GM23338 (cell line): ENCODE measurements around the gene LYST. TPM values are rescaled to one million over a fixed set of nuclear protein-coding genes. Genes with fewer than 3 reads are reported as not detected.

Experiments used
- ATAC-seq: fragments of 200-7000 bp; cut with Tn5 transposase; 3 replicates; pipeline ENCODE4 v1.9.1; 2020
- DNase-seq: peaks from one replicate; pipeline ENCODE4 v3.0.0-alpha.2; 2015; ENCODE audit warnings: low spot score
- H2AFZ ChIP-seq: fragments of 200-600 bp; sonication (generic); 2 replicates; pipeline ENCODE4 v1.8.0; 2016; ENCODE audit warnings: antibody characterized with exemption, mild to moderate bottlenecking, moderate library complexity
- H3F3A ChIP-seq: fragments of 200-600 bp; sonication (generic); replicated peaks from 2 replicates; pipeline ENCODE4 v1.8.0; 2017; ENCODE audit warnings: antibody characterized with exemption, mixed run types, low read depth
- H3K27ac ChIP-seq: fragments of 200-600 bp; sonication (generic); 2 replicates; pipeline ENCODE4 v1.6.1; 2016; ENCODE audit warnings: low read depth
- H3K27me3 ChIP-seq: fragments of 200-600 bp; sonication (generic); 2 replicates; pipeline ENCODE4 v1.8.0; 2016; ENCODE audit warnings: mild to moderate bottlenecking, mixed run types, moderate library complexity; ENCODE audit not compliant: insufficient read depth
- H3K36me3 ChIP-seq: fragments of 200-600 bp; sonication (generic); 2 replicates; pipeline ENCODE4 v1.8.0; 2016; ENCODE audit warnings: mild to moderate bottlenecking; ENCODE audit not compliant: insufficient read depth
- H3K4me1 ChIP-seq: fragments of 200-600 bp; sonication (generic); 2 replicates; pipeline ENCODE4 v1.8.0; 2016; ENCODE audit warnings: mild to moderate bottlenecking, moderate library complexity; ENCODE audit not compliant: insufficient read depth
- H3K4me2 ChIP-seq: fragments of 200-600 bp; sonication (generic); 2 replicates; pipeline ENCODE4 v1.7.1; 2017; ENCODE audit warnings: mixed run types
- H3K4me3 ChIP-seq: fragments of 200-600 bp; sonication (generic); 2 replicates; pipeline ENCODE4 v1.6.1; 2016; ENCODE audit warnings: mixed run types
- H3K79me2 ChIP-seq: fragments of 200-600 bp; sonication (generic); replicated peaks from 2 replicates; pipeline ENCODE4 v1.8.0; 2017; ENCODE audit warnings: mild to moderate bottlenecking; ENCODE audit not compliant: insufficient read depth
- H3K9me2 ChIP-seq: fragments of 200-600 bp; sonication (generic); 2 replicates; pipeline ENCODE4 v1.8.0; 2017; ENCODE audit not compliant: insufficient read depth
- H4K20me1 ChIP-seq: fragments of 200-600 bp; sonication (generic); replicated peaks from 2 replicates; pipeline ENCODE4 v1.8.0; 2017; ENCODE audit warnings: mild to moderate bottlenecking; ENCODE audit not compliant: insufficient read depth
- H3K27ac Mint-ChIP-seq: 2 replicates; pipeline ENCODE4 v1.8.0; 2020; ENCODE audit warnings: inconsistent platforms, mild to moderate bottlenecking, moderate library complexity, mixed read lengths
- H3K27me3 Mint-ChIP-seq: 3 replicates; pipeline ENCODE4 v1.8.0; 2022; ENCODE audit warnings: low read depth, mild to moderate bottlenecking, moderate library complexity, mixed read lengths, inconsistent platforms; ENCODE audit not compliant: insufficient read depth, poor library complexity
- H3K36me3 Mint-ChIP-seq: 3 replicates; pipeline ENCODE4 v1.8.0; 2021; ENCODE audit warnings: low read depth, mild to moderate bottlenecking, inconsistent platforms, moderate library complexity, mixed read lengths
- H3K4me1 Mint-ChIP-seq: 3 replicates; pipeline ENCODE4 v1.8.0; 2020; ENCODE audit warnings: mild to moderate bottlenecking, inconsistent platforms, mixed read lengths
- H3K4me3 Mint-ChIP-seq: 3 replicates; pipeline ENCODE4 v1.8.0; 2021; ENCODE audit warnings: moderate library complexity, mild to moderate bottlenecking, inconsistent platforms, mixed read lengths
- H3K9me3 Mint-ChIP-seq: 3 replicates; pipeline ENCODE4 v1.8.0; 2020; ENCODE audit warnings: moderate library complexity, mild to moderate bottlenecking, inconsistent platforms, mixed read lengths
- CREB1 ChIP-seq: fragments of 250-450 bp; sonication (Bioruptor Pico); IDR thresholded peaks from 2 replicates; pipeline ENCODE4 v1.5.0; 2020; ENCODE audit warnings: low read depth, mild to moderate bottlenecking, moderate library complexity
- EZH2 ChIP-seq: fragments of 200-600 bp; sonication (generic); IDR thresholded peaks from one replicate; pipeline ENCODE4 v1.8.0; 2017; ENCODE audit warnings: antibody characterized with exemption, mild to moderate bottlenecking, low read depth; ENCODE audit not compliant: unreplicated experiment
- EZH2phosphoT487 ChIP-seq: fragments of 200-600 bp; sonication (generic); IDR thresholded peaks from one replicate; pipeline ENCODE4 v1.8.1; 2018; ENCODE audit warnings: antibody characterized with exemption; ENCODE audit not compliant: unreplicated experiment
- JUNB ChIP-seq: IDR thresholded peaks from one replicate; pipeline ENCODE4 v1.6.1; 2016; ENCODE audit warnings: antibody characterized with exemption; ENCODE audit not compliant: unreplicated experiment
- POLR2AphosphoS5 ChIP-seq: IDR thresholded peaks from 2 replicates; pipeline ENCODE4 v1.6.1; 2016; ENCODE audit warnings: antibody characterized with exemption, low read depth
- STAT1 ChIP-seq: IDR thresholded peaks from one replicate; pipeline ENCODE4 v1.6.1; 2016; ENCODE audit warnings: antibody characterized with exemption; ENCODE audit not compliant: unreplicated experiment
- ZNF331 ChIP-seq: fragments of 250-450 bp; sonication (Bioruptor Pico); IDR thresholded peaks from 2 replicates; pipeline ENCODE4 v1.5.0; 2020; ENCODE audit warnings: low read depth, mild to moderate bottlenecking, moderate library complexity
- polyA plus RNA-seq: library from polyadenylated mRNA; unstranded; fragments of >200 nt; fragmentation: Nextera tagmentation; extraction: Ambion mirVana; gene quantifications from 2 replicates; pipeline ENCODE4 v1.2.1, GENCODE V29; 2016
- total RNA-seq: library from RNA; depleted of rRNA; stranded (reverse); fragments of >200 nt; shearing (Covaris generic); gene quantifications from 2 replicates; pipeline ENCODE4 v1.2.3, GENCODE V29; 2014
- TF ChIP-seq, protein P1 (sequence below): fragments of 250-450 bp; sonication (Bioruptor Pico); IDR thresholded peaks from 2 replicates; pipeline ENCODE4 v1.5.0; 2020; ENCODE audit warnings: mild to moderate bottlenecking, moderate library complexity
- TF ChIP-seq, protein P2 (sequence below): IDR thresholded peaks from one replicate; pipeline ENCODE4 v1.6.1; 2018; ENCODE audit warnings: antibody characterized with exemption; ENCODE audit not compliant: unreplicated experiment
- TF ChIP-seq, protein P3 (sequence below): IDR thresholded peaks from 2 replicates; pipeline ENCODE4 v1.6.1; 2016; ENCODE audit warnings: antibody characterized with exemption

LYST gene
- total and polyA plus RNA-seq, 2 experiments from 2014 or later, result 0.21 to 1.0 TPM

DNA sequence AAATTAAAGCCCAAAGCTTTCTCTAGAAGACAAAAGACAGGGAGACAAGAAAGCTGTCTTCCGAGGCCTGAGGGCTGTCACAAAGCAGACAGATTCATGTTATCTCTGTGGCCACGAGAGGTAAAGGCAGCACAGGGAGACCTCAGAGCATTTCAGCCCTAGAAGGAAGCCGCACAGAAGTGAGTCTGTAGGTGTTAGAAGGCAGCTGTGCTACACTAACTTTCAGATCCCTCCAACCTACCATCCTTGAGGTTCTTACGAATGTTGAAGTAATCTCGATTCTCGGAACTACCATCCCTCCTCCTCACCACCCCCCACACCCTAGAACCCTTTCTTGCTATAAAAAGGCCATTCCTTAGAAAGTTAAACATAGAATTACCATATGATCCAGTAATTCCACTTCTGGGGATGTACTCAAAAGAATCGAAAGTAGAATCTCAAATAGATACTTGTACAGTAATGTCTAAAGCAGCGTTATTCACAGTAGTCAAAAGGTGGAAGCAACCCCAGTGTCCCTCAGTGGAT, 21.5 kb upstream of the LYST start:
- Histone ChIP-seq H3K4me1 (no peaks in the 10 kb centered on the region), H3K4me2 (no peak overlapping the region), H3K4me3 (no peak overlapping the region), H3K9me2 (no peaks in the 10 kb centered on the region), H3K36me3 (no peaks in the 10 kb centered on the region), H4K20me1 (no peaks in the 10 kb centered on the region), H3K79me2 (no peaks in the 10 kb centered on the region), H2AFZ (no peak overlapping the region), H3F3A (no peaks in the 10 kb centered on the region), H3K27me3 (no peaks in the 10 kb centered on the region), H3K27ac (no peak overlapping the region)
- H3K9me3 Mint-ChIP-seq, result no peaks in the 10 kb centered on the region
- TF ChIP-seq, protein P1, sequence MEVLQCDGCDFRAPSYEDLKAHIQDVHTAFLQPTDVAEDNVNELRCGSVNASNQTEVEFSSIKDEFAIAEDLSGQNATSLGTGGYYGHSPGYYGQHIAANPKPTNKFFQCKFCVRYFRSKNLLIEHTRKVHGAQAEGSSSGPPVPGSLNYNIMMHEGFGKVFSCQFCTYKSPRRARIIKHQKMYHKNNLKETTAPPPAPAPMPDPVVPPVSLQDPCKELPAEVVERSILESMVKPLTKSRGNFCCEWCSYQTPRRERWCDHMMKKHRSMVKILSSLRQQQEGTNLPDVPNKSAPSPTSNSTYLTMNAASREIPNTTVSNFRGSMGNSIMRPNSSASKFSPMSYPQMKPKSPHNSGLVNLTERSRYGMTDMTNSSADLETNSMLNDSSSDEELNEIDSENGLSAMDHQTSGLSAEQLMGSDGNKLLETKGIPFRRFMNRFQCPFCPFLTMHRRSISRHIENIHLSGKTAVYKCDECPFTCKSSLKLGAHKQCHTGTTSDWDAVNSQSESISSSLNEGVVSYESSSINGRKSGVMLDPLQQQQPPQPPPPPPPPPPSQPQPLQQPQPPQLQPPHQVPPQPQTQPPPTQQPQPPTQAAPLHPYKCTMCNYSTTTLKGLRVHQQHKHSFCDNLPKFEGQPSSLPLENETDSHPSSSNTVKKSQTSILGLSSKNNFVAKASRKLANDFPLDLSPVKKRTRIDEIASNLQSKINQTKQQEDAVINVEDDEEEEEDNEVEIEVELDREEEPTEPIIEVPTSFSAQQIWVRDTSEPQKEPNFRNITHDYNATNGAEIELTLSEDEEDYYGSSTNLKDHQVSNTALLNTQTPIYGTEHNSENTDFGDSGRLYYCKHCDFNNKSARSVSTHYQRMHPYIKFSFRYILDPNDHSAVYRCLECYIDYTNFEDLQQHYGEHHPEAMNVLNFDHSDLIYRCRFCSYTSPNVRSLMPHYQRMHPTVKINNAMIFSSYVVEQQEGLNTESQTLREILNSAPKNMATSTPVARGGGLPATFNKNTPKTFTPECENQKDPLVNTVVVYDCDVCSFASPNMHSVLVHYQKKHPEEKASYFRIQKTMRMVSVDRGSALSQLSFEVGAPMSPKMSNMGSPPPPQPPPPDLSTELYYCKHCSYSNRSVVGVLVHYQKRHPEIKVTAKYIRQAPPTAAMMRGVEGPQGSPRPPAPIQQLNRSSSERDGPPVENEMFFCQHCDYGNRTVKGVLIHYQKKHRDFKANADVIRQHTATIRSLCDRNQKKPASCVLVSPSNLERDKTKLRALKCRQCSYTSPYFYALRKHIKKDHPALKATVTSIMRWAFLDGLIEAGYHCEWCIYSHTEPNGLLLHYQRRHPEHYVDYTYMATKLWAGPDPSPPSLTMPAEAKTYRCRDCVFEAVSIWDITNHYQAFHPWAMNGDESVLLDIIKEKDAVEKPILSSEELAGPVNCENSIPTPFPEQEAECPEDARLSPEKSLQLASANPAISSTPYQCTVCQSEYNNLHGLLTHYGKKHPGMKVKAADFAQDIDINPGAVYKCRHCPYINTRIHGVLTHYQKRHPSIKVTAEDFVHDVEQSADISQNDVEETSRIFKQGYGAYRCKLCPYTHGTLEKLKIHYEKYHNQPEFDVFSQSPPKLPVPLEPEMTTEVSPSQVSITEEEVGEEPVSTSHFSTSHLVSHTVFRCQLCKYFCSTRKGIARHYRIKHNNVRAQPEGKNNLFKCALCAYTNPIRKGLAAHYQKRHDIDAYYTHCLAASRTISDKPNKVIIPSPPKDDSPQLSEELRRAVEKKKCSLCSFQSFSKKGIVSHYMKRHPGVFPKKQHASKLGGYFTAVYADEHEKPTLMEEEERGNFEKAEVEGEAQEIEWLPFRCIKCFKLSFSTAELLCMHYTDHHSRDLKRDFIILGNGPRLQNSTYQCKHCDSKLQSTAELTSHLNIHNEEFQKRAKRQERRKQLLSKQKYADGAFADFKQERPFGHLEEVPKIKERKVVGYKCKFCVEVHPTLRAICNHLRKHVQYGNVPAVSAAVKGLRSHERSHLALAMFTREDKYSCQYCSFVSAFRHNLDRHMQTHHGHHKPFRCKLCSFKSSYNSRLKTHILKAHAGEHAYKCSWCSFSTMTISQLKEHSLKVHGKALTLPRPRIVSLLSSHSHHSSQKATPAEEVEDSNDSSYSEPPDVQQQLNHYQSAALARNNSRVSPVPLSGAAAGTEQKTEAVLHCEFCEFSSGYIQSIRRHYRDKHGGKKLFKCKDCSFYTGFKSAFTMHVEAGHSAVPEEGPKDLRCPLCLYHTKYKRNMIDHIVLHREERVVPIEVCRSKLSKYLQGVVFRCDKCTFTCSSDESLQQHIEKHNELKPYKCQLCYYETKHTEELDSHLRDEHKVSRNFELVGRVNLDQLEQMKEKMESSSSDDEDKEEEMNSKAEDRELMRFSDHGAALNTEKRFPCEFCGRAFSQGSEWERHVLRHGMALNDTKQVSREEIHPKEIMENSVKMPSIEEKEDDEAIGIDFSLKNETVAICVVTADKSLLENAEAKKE, result no peak
- TF ChIP-seq, protein P2, sequence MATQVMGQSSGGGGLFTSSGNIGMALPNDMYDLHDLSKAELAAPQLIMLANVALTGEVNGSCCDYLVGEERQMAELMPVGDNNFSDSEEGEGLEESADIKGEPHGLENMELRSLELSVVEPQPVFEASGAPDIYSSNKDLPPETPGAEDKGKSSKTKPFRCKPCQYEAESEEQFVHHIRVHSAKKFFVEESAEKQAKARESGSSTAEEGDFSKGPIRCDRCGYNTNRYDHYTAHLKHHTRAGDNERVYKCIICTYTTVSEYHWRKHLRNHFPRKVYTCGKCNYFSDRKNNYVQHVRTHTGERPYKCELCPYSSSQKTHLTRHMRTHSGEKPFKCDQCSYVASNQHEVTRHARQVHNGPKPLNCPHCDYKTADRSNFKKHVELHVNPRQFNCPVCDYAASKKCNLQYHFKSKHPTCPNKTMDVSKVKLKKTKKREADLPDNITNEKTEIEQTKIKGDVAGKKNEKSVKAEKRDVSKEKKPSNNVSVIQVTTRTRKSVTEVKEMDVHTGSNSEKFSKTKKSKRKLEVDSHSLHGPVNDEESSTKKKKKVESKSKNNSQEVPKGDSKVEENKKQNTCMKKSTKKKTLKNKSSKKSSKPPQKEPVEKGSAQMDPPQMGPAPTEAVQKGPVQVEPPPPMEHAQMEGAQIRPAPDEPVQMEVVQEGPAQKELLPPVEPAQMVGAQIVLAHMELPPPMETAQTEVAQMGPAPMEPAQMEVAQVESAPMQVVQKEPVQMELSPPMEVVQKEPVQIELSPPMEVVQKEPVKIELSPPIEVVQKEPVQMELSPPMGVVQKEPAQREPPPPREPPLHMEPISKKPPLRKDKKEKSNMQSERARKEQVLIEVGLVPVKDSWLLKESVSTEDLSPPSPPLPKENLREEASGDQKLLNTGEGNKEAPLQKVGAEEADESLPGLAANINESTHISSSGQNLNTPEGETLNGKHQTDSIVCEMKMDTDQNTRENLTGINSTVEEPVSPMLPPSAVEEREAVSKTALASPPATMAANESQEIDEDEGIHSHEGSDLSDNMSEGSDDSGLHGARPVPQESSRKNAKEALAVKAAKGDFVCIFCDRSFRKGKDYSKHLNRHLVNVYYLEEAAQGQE, result no peak
- TF ChIP-seq CREB1 (CRISPR knock-in tag) (no peak), JUNB (no peak), EZH2 (no peak), EZH2phosphoT487 (no peak), ZNF331 (CRISPR knock-in tag) (no peak), POLR2AphosphoS5 (no peak), STAT1 (no peak)
- TF ChIP-seq, protein P3, sequence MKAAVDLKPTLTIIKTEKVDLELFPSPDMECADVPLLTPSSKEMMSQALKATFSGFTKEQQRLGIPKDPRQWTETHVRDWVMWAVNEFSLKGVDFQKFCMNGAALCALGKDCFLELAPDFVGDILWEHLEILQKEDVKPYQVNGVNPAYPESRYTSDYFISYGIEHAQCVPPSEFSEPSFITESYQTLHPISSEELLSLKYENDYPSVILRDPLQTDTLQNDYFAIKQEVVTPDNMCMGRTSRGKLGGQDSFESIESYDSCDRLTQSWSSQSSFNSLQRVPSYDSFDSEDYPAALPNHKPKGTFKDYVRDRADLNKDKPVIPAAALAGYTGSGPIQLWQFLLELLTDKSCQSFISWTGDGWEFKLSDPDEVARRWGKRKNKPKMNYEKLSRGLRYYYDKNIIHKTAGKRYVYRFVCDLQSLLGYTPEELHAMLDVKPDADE, result no peak
- H3K27ac Mint-ChIP-seq, result no peak overlapping the region
- no peaks in the 10 kb centered on the region for H3K36me3 Mint-ChIP-seq
- H3K27me3 Mint-ChIP-seq, result peaks cover 1% of the 10 kb centered on the region
- ATAC-seq (no peak), DNase-seq (no peak)
- H3K4me1 Mint-ChIP-seq, result no peaks in the 10 kb centered on the region
- H3K4me3 Mint-ChIP-seq, result no peak overlapping the region
